GM19193 (cell line): ENCODE data around the gene RAPGEF4.

ENCODE experiments used
- POLR2A ChIP-seq: IDR thresholded peaks from 4 replicates; pipeline ENCODE4 v1.6.1; 2011; ENCODE audit not compliant: insufficient read depth, insufficient read length; ENCODE audit errors: extremely low read depth

RAPGEF4 gene

GRCh38 chr2:172938713-172939375 is 203.2 kb downstream of the RAPGEF4 start:
- no peak for TF ChIP-seq POLR2A

GRCh38 chr2:172943539-172943938 is 207.9 kb downstream of the RAPGEF4 start:
- TF ChIP-seq POLR2A, result no peak

GRCh38 chr2:172944022-172944793 is 208.6 kb downstream of the RAPGEF4 start:
- no peak for TF ChIP-seq POLR2A

GRCh38 chr2:172944794-172945509 is 209.3 kb downstream of the RAPGEF4 start:
- TF ChIP-seq POLR2A, result no peak

GRCh38 chr2:172945510-172945850 is 209.8 kb downstream of the RAPGEF4 start:
- no peak for TF ChIP-seq POLR2A

GRCh38 chr2:172947461-172948153 is 212.0 kb downstream of the RAPGEF4 start:
- TF ChIP-seq POLR2A, result no peak

GRCh38 chr2:172949522-172949921 is 213.9 kb downstream of the RAPGEF4 start:
- TF ChIP-seq POLR2A, result no peak

- TF ChIP-seq POLR2A, result no peak
Measured at GRCh38 chr2:172950565-172950964, 214.9 kb downstream of the RAPGEF4 start.

GRCh38 chr2:172951554-172951953 is 215.9 kb downstream of the RAPGEF4 start:
- no peak for TF ChIP-seq POLR2A

- TF ChIP-seq POLR2A, result no peak
Measured at GRCh38 chr2:172953411-172953810, 217.8 kb downstream of the RAPGEF4 start.

GRCh38 chr2:172953970-172954852 is 218.6 kb downstream of the RAPGEF4 start:
- TF ChIP-seq POLR2A, result no peak

GRCh38 chr2:172955587-172955986 is 219.9 kb downstream of the RAPGEF4 start:
- no peak for TF ChIP-seq POLR2A

GRCh38 chr2:172957734-172958133 is 222.1 kb downstream of the RAPGEF4 start:
- TF ChIP-seq POLR2A, result no peak

GRCh38 chr2:172962082-172962481 is 226.4 kb downstream of the RAPGEF4 start:
- TF ChIP-seq POLR2A, result no peak
